IPS-20b (cell line): ENCODE data around the gene PUS3.
A peak's percentile ranks its signal among the peaks of the same experiment; 100 is the strongest.
"Not testable (repeated sequence)": the region's sequence is repeated elsewhere in the genome, so short reads cannot be mapped to it uniquely, and the experiment has no call there.

Source experiments
- H3K27ac ChIP-seq: one replicate; pipeline ENCODE4 v1.5.1; 2013; ENCODE audit warnings: low read length
- H3K27me3 ChIP-seq: 2 replicates; pipeline ENCODE4 v1.6.1; 2013; ENCODE audit warnings: mild to moderate bottlenecking, low read length, inconsistent platforms; ENCODE audit not compliant: insufficient read depth
- H3K36me3 ChIP-seq: 2 replicates; pipeline ENCODE4 v1.6.1; 2013; ENCODE audit warnings: low read depth, mild to moderate bottlenecking, inconsistent platforms, low read length, moderate library complexity; ENCODE audit not compliant: insufficient read depth
- H3K4me1 ChIP-seq: 2 replicates; pipeline ENCODE4 v1.6.1; 2013; ENCODE audit warnings: mild to moderate bottlenecking, control low read depth, inconsistent platforms, low read length, moderate library complexity; ENCODE audit not compliant: insufficient read depth
- H3K4me3 ChIP-seq: 2 replicates; pipeline ENCODE4 v1.5.1; 2013; ENCODE audit warnings: mild to moderate bottlenecking, low read length, inconsistent platforms
- H3K9ac ChIP-seq: 2 replicates; pipeline ENCODE4 v1.6.1; 2013; ENCODE audit warnings: low read depth, mild to moderate bottlenecking, inconsistent platforms, low read length, moderate library complexity
- H3K9me3 ChIP-seq: 2 replicates; pipeline ENCODE4 v1.6.1; 2013; ENCODE audit warnings: mild to moderate bottlenecking, low read depth, low read length, inconsistent platforms; ENCODE audit not compliant: insufficient read depth

The PUS3 gene

GRCh38 chr11:125925247-125925740 lies 22.3 kb upstream of the PUS3 start:
- H3K27ac ChIP-seq = no peak overlapping the region
- H3K27me3 ChIP-seq = no peaks in the 10 kb centered on the region
- no peaks in the 10 kb centered on the region for H3K4me1 ChIP-seq
- H3K9ac ChIP-seq = no peak overlapping the region
- H3K9me3 ChIP-seq = no peaks in the 10 kb centered on the region; the same call in 1 of the 2 replicates
- H3K36me3 ChIP-seq = no peaks in the 10 kb centered on the region
- no peak overlapping the region for H3K4me3 ChIP-seq

GRCh38 chr11:125924384-125925007 lies 21.5 kb upstream of the PUS3 start:
- H3K4me3 ChIP-seq = no peak overlapping the region
- H3K36me3 ChIP-seq = no peaks in the 10 kb centered on the region
- no peaks in the 10 kb centered on the region for H3K27me3 ChIP-seq
- no peaks in the 10 kb centered on the region for H3K9me3 ChIP-seq
- H3K27ac ChIP-seq = no peak overlapping the region
- no peaks in the 10 kb centered on the region for H3K4me1 ChIP-seq
- H3K9ac ChIP-seq = no peak overlapping the region

GRCh38 chr11:125923633-125924032 lies 20.6 kb upstream of the PUS3 start:
- Histone ChIP-seq H3K36me3 (no peaks in the 10 kb centered on the region), H3K9me3 (no peaks in the 10 kb centered on the region), H3K4me3 (no peak overlapping the region), H3K27ac (no peak overlapping the region), H3K9ac (no peak overlapping the region), H3K27me3 (no peaks in the 10 kb centered on the region), H3K4me1 (no peaks in the 10 kb centered on the region)

- Histone ChIP-seq H3K9me3 (no peaks in the 10 kb centered on the region), H3K27ac (no peak overlapping the region), H3K9ac (no peak overlapping the region), H3K36me3 (no peaks in the 10 kb centered on the region), H3K4me1 (no peaks in the 10 kb centered on the region), H3K4me3 (no peak overlapping the region), H3K27me3 (no peaks in the 10 kb centered on the region)
Observed at GRCh38 chr11:125923012-125923579, 20.1 kb upstream of the PUS3 start.

GRCh38 chr11:125922156-125922555 lies 19.1 kb upstream of the PUS3 start:
- Histone ChIP-seq H3K36me3 (no peaks in the 10 kb centered on the region), H3K27ac (no peak overlapping the region), H3K9ac (no peak overlapping the region), H3K9me3 (no peaks in the 10 kb centered on the region), H3K4me3 (no peak overlapping the region), H3K27me3 (no peaks in the 10 kb centered on the region), H3K4me1 (no peaks in the 10 kb centered on the region)

GRCh38 chr11:125921042-125921441 lies 18.0 kb upstream of the PUS3 start:
- Histone ChIP-seq H3K9me3 (no peaks in the 10 kb centered on the region), H3K36me3 (no peaks in the 10 kb centered on the region), H3K27ac (no peak overlapping the region), H3K9ac (no peak overlapping the region), H3K4me3 (no peak overlapping the region), H3K27me3 (no peaks in the 10 kb centered on the region), H3K4me1 (no peaks in the 10 kb centered on the region)

- Histone ChIP-seq H3K27ac (no peak overlapping the region), H3K9ac (no peak overlapping the region), H3K4me1 (no peaks in the 10 kb centered on the region), H3K27me3 (no peaks in the 10 kb centered on the region), H3K4me3 (no peak overlapping the region), H3K36me3 (no peaks in the 10 kb centered on the region), H3K9me3 (no peaks in the 10 kb centered on the region)
Observed at GRCh38 chr11:125918140-125918840, 15.3 kb upstream of the PUS3 start.

GRCh38 chr11:125916683-125917347 lies 13.8 kb upstream of the PUS3 start:
- H3K27ac ChIP-seq = no peak overlapping the region
- H3K4me3 ChIP-seq = no peak overlapping the region
- H3K9ac ChIP-seq = no peak overlapping the region
- H3K4me1 ChIP-seq = no peaks in the 10 kb centered on the region
- no peaks in the 10 kb centered on the region for H3K36me3 ChIP-seq
- H3K9me3 ChIP-seq = no peaks in the 10 kb centered on the region
- H3K27me3 ChIP-seq = no peaks in the 10 kb centered on the region

- H3K27ac ChIP-seq, H3K27me3 ChIP-seq, H3K36me3 ChIP-seq: not testable (repeated sequence)
Observed at GRCh38 chr11:125914601-125915000, 11.6 kb upstream of the PUS3 start.

GRCh38 chr11:125910226-125910849 lies 7.3 kb upstream of the PUS3 start:
- Histone ChIP-seq H3K36me3 (peaks cover 7% of the 10 kb centered on the region; the same call in 1 of the 2 replicates), H3K27me3 (peaks cover 7% of the 10 kb centered on the region), H3K4me3 (no peak overlapping the region), H3K4me1 (no peaks in the 10 kb centered on the region), H3K9me3 (no peaks in the 10 kb centered on the region), H3K27ac (no peak overlapping the region), H3K9ac (no peak overlapping the region)

More at GRCh38 chr11:125914601-125915000, 11.6 kb upstream of the PUS3 start:
- not testable (repeated sequence) for H3K9ac ChIP-seq, H3K9me3 ChIP-seq, H3K4me3 ChIP-seq, H3K4me1 ChIP-seq

- H3K9ac ChIP-seq = no peak overlapping the region
- no peaks in the 10 kb centered on the region; the same call in 1 of the 2 replicates for H3K4me1 ChIP-seq
- peak overlapping the region; percentile 58 for H3K4me3 ChIP-seq
- no peak overlapping the region for H3K27ac ChIP-seq
- H3K27me3 ChIP-seq = peaks cover 21% of the 10 kb centered on the region
- peaks cover 6% of the 10 kb centered on the region; the same call in 1 of the 2 replicates for H3K9me3 ChIP-seq
- peaks cover 23% of the 10 kb centered on the region for H3K36me3 ChIP-seq
Observed at GRCh38 chr11:125904678-125905077, 1.7 kb upstream of the PUS3 start.
